A204.1 (cell line): ENCODE results near the gene PROSER3.
"Not testable (repeated sequence)": the region's sequence is repeated elsewhere in the genome, so short reads cannot be mapped to it uniquely, and the experiment has no call there.

Experiments used
- FAIRE-seq: peaks from 2 replicates; lab custom pipeline; 2012; peaks lifted over from hg19 to GRCh38; lab: Jason Lieb, UNC

PROSER3 gene

DNA sequence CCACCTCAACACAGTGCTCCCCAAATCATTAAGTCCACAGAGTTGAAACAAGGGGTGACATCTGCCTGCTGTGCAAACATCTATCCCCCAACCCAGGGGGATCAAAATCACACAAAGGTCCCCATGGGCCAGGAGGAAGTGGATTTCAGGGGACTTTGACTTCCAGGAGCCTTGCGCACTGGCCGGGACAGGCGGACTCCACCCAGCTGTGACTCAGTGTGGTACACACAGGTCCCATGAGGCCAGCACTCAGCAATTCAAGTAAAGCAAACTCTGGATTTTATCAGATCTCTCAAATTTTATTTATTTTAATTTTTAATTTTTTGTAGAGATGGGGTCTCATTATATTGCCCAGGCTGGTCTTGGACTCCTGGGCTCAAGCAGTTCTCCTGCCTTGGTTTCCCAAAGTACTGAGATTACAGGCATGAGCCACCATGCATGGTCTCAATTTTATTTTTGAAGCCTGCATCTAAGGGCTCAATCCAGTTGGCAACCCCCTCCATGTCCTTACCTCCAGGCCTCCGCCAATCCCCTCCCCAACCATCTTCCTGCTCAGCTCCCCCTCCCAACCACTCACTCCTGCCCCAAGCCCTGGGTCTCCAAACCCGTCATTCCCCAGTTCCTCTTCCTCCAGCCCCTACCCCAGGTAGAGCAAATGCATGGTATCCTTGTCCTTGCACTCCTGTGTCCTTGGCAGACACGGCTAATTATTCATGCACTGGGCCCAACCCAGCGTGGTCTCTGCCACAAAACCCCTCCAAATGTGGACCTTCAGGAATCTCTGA, 35.6 kb downstream of the PROSER3 start:
- no peak for FAIRE-seq

DNA sequence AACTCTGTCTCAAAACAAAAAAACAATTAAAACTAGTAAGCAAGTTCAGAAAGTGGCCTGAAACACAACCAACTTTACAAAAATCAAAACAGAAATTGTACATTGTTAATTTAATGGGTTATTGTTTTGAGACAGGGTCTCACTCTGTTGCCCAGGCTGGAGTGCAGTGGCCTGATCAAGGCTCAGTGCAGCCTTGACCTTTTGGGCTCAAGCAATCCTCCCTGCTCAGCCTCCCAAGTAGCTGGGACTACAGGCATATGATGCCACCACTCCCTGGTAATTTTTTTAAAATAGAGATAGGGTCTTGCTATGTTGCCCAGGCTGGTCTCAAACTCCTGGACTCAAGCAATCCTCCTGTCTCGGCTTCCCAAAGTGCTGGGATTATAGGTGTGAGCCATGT, 37.6 kb downstream of the PROSER3 start:
- not testable (repeated sequence) for FAIRE-seq

DNA sequence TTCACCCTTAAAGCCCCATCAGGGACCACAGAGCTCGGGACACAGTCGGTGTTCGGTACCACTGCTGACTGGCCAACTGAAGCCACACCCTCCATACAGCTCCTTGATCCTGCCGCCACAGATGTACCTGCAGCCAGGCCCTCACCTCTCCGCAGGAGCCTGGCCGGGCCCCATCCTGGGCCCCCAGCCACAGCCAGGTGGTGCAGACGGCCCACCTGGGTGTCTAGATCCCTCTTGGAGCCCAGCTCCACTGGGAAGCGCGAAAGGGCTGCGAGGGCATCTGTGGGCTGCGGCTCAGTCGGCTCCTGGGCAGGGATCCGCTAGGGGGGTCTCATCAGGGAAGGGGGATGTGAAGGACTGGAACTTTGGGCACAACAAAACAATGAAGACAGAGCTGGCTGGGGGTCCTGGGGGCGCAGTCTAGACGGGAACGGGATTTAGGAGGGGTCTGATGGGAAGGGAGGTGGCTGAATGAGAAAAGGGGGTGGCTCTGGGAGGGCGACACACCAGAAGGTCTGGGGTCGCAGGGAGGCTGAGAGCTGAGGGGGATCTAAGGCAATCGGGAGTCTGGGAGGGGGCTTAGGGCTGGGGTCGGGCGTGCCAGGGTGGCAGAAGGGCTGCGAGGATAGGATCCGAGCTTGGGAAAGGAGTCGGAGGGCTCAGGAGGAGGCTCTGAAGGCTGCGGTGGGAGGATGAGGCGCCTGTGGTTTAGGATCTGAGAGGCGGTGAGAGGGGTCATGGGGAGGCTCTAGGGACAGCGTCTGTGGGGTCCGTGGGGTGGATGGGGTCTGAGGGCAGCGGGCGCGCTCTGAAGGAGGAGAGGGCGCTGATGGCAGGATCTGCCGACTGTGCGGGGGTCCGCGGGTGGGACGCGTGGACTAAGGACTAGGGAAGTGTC, 38.9 kb downstream of the PROSER3 start:
- no peak for FAIRE-seq

- no peak for FAIRE-seq
These were observed 39.7 kb downstream of the PROSER3 start for GRCh38 chr19:35797663-35798062.

- FAIRE-seq = no peak
These were observed 43.9 kb downstream of the PROSER3 start for GRCh38 chr19:35801828-35802227.

- no peak for FAIRE-seq
These were observed 47.6 kb downstream of the PROSER3 start for GRCh38 chr19:35805526-35806102.

DNA sequence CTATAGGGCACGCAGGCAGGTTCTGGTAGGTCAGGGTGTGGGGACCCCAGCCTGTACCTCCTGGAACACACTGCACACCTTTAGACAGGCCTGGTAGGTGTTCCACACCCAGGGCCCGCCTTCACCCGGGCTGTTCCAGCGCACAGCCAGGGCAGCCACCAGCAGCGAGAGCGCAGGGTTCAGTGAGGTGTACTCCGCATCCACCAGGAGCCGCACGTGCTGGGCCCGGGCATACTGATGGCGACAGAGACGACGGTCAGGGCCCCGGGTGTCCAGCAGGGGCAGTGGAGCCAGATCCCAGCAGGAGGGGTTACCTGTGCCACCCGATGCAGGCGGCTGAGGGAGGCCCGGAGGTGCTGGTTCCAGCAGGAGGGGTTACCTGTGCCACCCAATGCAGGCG, 48.6 kb downstream of the PROSER3 start:
- FAIRE-seq = no peak

DNA sequence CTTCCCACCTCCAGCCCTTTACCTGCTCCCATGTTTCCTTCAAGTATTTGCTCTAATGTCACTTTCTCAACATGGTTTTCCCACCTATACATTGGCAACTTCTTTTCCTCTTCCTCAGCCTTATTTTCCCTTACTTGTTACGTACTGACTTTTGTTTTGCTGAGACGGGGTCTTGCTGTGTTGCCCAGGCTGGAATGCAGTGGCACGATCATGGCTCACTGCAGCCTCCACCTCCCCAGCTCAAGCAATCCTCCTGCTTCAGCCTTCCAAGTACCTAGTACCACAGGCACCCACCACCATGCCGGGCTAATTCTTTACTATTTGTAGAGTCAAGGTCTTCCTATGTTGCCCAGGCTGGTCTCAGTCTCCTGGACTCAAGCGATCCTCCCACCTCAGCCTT, 49.7 kb downstream of the PROSER3 start:
- no peak for FAIRE-seq

- no peak for FAIRE-seq
These were observed 53.6 kb downstream of the PROSER3 start for GRCh38 chr19:35811317-35812219.

DNA sequence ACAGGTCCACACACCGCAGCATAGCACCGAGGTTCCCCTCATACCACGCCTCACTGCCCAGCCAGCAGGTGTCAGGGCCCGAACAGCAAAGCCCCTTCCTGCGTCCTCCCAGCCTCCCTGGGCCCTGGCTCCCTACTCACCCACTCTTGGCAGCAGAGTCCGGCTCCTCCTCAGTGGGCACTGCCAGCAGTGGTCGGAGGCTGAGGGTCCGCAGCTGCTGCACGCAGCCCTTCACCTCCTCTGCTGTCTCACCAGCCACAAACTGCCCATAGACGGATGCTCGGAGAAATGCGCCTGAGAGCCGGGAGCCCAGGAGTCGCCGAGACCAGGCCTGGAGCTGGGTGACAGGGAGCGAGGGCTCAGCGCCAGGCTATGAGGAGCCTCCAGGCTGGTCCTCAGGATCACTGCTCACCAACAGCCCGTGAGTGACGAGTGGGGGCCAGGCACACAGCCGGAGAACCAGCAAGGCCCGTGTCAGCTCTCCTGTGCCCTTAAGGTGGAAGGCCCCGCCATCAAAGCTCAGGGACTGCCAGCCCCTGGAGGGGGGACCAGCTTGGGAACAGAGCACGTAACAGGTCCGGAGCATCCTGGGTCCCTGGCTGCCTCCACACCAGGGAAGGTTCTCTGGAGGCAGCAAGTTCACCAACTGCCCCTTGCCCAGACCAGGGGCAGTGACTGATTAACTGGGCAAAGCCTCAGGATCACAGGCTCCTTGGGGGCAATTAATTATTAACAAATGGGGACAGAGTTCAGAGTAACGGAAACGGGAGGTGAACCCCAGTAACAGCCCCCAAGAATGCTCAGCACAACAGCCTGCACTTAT, 54.5 kb downstream of the PROSER3 start, which contains the start of gene PRODH2:
Gene PRODH2 (minus strand): TSS at position 626 of the 823 bp plus-strand sequence. CDS start 40 bp downstream, at position 586.
- no peak for FAIRE-seq

- no peak for FAIRE-seq
These were observed 55.3 kb downstream of the PROSER3 start for GRCh38 chr19:35813043-35813890.

- FAIRE-seq = no peak
These were observed 58.3 kb downstream of the PROSER3 start for GRCh38 chr19:35816262-35816661.

DNA sequence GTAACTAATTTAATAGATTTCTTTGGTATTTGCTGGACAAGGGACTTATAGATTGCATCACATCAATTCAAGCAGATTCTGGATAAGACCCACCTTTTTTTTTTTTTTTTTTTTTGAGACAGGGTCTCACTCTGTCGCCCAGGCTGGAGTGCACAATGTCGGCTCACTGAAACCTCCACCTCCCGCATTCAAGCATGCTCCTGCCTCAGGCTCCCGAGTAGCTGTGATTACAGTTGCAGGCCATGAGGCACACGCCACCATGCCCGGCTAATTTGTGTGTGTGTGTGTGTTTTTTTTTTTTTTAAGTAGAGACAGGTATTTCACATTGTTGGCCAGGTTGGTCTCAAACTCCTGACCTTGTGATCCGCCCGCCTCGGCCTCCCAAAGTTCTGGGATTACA, 58.9 kb downstream of the PROSER3 start:
- FAIRE-seq = no peak

DNA sequence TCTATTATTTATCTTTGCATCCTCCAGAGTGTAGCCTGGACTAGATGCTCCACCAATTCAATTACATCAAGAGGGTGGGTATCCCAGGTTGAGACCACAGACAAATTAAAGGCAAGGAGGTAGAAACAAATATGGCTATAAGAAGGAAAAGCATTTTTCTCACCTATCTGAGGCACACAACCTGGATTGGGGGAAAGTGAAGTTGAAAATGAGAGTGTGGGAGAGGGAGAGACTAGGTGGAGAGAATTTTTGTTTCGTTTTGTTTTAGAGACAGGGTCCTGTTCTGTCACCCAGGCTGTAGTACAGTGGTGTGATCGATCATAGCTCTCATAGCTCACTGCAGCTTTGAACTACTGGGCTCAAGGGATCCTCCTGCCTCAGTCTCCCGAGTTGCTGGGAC, 60.5 kb downstream of the PROSER3 start:
- FAIRE-seq = no peak
